ENCODE measurements around the gene PACSIN2.

PACSIN2 gene

DNA sequence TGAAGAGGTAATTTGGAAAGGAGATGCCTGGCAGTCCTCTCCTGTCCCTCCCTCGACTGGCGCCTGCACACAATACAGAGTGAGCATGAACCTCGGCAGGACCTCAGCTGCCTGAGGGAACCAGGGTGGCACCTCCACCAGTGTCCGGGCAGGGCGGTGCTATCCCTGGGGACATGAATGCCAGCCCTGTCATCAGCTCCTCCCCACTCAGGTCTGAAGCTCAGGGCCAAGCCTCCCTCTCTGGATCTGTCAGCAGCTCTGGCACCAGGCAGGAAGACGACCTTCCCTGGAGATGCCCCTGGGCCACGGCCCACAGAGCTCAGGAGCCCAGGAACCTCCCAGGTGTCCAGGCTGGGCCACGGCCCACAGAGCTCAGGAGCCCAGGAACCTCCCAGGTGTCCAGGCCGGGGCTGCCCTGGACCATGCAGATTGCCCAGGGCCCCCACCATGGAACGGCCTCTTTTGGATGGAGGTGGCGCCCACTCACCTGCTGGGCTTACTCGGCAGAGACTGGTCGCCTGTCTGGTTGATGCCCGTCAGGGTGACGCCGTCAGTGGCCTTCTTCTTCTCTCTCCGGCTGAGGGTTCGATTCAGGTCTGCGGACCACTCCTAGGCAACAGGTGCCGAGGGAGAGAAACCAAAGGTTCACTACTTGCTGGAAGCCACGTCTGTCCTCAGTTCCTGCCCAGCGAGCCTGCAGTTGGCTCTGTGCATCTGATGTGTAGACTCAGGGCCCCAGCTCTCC is 136.2 kb downstream of the PACSIN2 start:
- no peak for DNase-seq

DNA sequence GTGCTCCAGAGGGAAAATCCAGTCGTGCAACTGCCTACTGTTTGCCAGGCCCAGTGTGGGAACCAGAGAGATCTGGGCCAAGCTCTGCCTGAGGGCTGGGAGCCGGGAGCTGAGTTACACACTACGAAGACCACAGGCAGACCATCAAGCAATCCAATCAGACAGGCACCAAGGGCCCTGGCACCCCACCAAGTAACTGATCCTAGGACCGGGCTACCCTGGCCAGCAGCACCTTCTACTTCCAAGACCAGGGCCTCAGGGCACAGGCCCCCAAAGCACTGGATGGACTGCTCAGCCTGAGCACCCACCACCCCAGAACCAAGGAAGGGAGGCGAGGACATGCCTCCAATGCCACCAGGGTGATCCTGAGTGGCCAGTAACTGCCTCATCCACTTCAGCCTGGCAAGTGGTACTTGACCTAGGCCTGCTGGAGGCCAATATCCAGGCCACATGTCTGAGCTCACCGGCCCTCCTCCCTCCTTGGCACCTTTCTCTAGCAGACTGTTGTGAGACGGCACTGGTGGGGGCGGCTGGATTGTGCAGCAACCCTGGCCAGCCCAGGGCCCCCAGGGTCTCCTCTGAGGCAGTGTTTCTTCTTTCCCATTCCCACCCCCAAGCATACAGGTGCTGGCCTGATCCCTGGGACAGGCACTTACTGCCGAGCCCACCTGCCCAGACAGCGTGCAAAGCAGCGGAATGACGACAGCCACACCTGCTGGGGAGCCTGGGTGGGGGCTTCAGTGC is 137.2 kb downstream of the PACSIN2 start:
- DNase-seq, result no peak

DNA sequence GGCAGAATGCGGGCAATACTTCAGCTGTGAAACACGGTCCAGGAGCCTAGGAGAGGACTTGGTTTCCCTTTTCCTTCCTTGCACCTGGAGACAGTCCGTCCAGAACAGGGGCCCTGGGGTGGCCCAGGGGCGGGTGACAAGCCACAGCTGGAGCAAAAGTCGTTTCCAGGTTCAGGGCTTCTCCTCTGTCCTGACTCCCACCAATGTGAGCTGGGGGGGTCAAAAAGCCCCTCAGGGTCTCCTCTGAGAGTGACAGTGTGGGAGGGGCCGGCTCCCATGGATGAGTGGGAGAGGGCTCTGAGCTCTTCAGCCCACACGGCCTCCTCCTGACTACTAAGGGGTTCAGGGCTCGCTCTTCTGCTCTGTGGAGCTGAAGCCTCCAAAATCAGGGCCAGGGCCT is 137.8 kb downstream of the PACSIN2 start:
- DNase-seq, result no peak

DNA sequence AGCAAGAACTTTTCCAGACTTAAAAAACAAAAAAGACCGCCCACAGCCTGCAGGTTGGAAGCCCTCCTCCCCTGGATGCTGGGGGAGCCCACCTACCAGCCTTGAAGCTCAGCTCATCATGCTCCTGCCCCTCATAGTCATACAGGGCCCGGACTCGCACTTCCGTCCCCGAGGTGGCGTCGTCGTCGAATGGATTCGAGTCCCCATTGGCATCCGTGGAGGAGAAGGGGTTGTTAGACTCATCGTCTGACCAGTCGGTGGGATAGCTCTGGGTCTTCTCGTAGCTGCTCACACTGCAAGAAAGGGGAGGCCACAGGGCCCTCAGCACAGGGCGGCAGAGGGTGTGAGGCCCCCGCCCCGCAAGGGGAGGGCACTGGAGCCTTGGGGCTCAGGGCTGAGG is 138.9 kb downstream of the PACSIN2 start:
- no peak for DNase-seq

DNA sequence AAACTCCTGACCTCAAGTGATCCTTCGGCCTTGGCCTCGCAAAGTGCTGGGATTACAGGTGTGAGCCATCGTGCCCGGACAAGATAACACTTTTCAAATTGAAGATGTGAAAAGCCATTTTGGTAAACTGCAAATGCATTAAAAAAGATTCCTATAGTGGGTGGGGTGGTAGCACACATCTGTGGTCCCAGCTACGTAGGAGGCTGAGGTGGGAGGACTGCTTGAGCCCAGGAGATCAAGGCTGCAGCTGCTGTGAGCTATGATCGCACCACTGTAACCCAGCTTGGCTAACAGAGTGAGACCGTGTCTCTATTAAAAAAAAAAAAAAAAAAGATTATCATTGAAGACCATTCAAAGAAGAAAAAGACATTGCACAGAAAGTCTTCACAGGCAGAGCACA is 140.9 kb downstream of the PACSIN2 start:
- DNase-seq, result no peak

DNA sequence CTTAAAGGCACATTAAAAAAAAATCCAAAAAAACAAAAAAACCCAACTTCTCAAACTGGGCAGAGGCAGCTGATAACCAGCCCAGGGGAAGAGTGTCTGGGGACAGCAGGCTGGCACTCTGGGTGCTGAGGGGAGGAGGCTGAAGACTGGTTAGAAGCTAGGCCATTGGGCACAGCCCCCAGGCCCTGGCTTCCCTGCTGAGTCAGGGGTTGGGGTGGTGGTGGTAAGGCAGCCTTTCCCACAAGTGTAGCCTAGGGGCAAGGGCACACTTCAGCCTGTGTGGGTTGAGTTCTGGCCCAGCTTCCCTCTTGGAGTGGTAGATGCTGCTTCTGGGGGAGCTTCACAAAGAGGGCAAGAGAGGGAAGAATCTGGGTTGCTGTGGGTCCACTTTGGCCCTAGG is 141.6 kb downstream of the PACSIN2 start:
- DNase-seq, result no peak

DNA sequence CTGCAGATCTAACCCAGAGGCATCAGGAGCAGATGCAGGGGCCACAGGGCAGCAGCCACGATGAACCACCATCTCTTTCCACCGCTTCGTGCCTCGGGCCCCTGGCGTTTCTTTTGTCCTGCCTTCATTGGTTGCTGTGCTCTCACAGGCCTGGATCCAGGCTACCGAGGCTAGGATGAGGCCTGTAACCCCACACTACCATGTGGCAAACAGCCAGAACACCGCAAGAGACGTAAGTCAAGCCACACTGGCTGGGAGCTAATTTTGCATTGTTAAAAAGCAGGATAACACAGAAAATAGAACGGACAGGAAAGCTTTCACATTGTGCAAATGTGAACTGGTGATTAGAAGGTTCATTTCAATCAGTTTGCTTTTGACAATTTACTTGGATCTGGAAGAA is 142.1 kb downstream of the PACSIN2 start:
- no peak for DNase-seq

DNA sequence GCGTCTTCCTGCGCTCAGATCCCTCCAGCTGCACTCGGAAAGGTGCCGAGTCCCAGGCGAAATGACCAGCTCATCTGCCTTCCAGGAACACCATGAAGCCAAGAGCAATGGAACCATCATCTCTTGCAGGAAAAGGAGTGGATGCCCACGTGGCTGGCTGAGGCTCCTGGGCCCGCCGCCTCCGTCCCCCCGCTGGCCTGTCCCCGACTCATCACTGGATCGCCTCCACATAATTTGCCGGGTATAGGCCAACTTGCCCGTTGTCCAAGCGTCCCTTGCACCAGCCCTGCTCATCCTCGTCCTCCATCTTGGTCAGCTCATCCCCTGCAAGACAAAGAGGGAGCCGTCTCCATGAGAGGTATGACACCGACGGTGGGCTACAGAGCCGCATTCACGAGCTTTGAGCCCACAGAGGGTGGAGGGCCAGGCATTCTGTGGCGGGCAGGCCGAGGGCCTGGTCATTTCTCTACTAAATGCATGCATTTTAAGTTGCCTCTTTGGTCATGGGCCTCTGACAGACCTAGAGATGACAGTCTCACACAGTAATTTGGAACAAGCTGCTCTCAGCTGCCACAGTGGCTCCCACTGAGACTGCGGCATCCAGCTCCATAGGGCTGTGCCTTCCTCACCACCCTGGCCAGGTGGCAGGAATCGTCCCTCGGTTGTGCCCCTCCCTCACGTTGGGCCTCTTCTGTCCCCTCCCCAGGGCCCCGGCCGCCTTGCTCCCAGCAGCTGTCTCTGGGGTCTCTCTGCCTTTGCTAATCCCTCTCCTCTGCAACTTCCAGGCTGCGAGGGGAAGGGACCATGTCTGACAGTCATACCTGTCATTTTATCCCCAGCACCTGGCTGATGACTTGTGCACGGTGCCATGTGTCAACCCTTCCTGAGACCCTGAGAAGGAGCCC is 143.6 kb downstream of the PACSIN2 start:
- DNase-seq, result no peak

DNA sequence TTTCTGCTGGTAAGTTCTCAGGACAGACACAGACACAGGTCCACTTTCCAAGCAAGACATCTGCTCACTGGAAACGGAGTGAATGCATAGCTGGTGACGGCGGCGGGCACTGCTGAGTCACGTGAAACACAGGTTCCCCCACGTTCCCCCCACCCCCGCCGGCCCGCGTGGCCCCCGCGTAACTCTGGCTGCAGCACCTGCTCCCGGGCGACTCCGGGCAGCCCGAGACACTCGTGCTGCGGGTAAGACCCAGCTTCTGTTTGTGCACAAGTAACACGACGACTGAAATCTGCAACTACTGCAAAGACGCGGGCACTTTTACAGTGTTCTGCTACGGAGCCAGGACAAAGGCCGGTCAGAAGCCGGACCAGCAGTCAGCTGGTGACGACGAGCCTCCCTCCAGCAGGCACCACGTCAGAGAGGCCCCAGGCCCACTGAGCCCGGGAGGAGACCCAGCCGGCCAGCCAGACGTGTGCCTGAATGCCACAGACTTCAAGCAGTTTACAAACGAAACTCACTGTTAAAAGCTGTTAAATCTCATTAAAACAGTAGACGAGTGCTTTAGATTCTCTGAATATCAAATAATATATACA is 145.0 kb downstream of the PACSIN2 start:
- no peak for DNase-seq

DNA sequence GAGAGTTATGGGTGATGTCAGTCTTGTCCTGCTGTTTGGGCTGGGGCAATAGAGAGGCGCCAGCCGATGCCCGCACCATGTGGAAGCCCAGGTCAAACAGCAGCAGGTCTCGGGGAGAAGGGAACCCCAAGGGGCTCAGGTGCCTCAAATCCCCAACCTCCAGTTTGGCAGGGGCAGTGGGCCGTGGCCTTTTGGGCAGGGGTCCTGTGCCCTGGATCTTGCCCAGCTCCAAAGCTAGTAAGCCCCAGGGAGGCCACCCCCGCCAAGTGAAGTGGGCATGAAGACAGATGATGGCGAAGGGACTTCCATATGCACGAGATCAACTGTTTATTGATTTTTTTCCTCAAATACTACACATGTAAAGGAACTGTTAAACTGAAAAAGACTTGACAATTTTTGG is 145.5 kb downstream of the PACSIN2 start:
- no peak for DNase-seq

DNA sequence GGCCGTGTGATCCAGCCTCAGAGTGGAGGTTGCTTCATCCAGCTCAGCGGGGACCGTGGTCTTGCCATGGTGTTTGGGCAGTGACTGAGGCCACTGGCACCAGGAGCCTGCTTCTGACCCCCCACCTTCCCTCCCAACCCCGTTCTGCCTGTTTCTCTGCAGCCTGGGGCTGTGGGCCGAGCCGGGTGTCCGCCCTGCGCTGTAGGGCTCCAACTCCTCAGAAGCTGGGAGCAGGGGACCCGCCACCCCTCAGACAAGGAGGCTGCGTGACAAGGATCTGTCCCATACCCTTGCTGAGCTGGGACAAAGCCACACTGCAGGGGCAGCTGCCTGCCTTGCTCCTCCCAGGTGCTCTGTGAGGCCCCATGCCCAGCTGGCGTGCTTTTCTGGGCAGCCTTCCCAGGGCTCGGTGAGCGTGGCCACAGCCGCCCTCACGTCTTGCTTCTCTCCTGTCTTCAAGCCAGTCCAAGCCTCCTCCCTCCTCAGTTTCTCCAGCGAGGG is 146.1 kb downstream of the PACSIN2 start:
- DNase-seq, result no peak

DNA sequence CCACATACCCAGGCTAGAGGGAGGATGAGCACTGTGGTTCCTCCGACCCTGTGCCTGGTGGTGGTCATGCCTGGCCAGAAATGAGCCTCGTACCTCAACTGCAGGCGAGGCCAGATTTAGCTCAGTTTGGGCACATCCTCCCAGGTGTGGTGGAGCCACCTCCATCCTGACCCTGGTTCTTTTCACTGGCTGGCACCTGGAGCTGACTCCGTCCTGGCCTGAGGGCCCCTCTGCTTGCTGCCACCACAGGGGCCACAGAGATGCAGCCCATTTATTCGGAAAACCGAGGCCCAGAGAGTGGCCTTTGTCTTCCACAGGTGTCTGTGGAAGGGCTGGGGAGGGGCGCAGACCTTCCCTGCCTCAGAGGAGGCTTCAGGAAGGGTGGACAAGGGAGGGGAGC is 148.8 kb downstream of the PACSIN2 start:
- no peak for DNase-seq

DNA sequence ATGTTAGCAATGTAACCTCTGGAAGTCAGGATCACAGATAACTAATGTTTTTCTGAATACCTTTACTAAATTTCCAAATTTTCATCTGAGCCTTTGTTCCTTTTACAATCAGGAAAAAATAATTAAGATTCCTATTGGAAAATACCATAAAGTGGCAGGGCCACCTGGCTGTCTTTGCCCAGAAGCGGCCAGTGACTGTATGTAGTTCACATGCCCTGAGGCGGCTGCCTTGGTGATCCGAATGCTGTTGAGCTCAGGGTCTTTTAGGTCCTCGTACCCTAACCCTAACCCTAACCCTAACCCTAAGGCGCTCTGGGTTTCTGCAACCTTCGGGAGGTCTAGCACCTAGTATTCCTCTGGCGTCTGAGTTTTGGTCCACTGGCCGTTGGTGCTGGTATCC is 149.4 kb downstream of the PACSIN2 start:
- DNase-seq, result no peak

DNA sequence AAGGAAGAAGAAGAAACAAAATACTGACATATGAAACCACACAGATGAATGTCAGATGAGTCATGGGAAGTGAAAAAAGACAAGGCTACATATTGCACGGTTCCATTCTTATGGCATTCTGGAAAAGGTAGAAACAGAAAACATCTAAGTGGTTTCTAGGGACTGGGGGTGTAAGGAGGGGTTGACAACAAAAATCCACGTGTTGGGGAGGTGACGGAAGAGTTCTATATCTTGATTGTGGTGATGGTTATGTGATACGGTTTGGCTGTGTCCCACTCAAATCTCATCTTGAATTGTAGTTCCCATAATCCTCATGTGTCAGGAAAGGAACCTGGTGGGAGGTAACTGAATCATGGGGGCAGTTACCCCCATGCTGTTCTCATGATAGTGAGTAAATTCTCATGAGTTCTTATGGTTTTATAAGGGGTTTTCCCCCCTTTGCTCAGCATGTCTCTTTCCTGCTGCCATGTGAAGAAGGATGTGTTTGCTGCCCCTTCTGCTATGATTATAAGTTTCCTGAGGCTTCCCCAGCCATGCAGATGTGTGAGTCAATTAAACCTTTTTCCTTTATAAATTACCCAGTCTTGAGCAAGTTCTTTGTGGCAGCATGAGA is 151.5 kb downstream of the PACSIN2 start:
- peak in 1 of 5 donors; percentile 53 for DNase-seq

DNA sequence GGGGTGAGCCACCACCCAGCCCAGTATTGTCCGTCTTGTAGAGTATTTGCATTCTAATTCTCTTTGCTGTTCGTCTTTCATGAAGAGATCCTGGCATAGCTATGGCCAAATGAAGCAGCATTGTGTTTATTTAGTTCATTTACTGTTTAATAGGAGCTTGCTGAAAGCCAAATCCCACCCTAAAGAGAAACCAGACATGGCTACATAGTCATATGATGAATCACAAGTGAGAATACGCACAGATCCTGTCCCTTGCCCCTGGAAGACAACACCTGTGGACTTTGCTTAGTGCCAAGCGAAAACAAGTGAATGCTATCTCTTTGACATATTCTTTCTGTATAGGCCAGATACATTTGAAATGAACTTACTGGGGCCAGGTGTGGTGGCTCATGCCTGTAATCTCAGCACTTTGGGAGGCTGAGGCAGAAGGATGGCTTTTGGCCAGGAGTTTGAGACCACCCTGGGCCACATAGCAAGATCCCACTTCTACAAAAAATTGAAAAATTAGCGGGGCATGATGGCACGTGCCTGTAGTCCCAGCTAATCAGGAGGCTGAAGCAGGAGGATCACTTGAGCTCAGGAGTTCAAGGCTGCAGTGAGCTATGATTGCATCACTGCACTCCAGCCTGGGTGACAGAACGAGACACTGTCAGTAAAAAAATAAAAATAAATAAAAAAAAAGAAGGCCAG is 152.8 kb downstream of the PACSIN2 start:
- DNase-seq, result no peak

DNA sequence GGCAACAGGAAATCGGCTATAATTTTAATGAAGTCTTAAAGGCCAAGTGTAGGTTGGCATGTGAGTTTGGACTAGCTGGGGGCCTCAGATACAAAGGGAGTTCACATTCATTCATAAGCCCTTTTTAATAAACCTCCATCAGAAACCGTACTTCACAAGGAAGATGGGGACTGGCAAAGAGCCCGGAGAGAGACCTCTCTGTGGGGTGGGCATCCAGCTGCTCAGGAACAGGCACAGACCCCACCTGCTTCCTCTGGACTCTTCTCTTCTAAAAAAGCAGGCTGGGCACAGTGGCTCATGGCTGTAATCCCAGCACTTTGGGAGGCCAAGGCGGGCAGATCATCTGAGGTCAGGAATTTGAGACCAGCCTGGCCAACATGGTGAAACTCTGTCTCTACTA is 154.0 kb downstream of the PACSIN2 start:
- DNase-seq, result no peak

DNA sequence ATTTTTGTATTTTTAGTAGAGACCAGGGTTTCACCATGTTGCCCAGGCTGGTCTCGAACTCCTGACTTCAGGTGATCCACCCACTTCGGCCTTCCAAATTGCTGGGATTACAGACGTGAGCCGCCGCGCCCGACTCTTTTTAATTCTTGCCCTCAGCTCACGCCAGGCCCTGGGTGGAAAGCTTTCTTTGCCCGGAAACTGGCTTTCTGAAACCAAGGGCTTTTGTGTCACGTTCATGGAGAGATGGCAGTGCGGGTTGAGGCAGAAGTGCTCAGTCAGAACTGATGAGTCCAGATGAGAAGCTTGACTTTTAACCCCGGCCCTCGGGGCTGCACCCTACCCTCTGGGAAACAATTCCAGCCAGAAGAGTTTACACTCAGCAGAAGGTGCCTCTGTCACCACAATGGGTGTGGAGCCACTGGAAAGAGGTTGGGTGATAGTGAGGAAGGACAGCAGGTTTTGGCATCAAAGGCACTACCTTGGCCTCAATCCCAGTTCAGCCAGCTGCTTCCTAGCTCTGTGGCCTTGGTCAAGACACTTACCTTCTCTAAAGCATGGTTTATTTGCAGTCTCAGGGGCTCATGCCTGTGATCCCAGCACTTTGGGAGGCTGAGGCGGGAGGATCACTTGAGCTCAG is 157.0 kb downstream of the PACSIN2 start:
- DNase-seq, result no peak

DNA sequence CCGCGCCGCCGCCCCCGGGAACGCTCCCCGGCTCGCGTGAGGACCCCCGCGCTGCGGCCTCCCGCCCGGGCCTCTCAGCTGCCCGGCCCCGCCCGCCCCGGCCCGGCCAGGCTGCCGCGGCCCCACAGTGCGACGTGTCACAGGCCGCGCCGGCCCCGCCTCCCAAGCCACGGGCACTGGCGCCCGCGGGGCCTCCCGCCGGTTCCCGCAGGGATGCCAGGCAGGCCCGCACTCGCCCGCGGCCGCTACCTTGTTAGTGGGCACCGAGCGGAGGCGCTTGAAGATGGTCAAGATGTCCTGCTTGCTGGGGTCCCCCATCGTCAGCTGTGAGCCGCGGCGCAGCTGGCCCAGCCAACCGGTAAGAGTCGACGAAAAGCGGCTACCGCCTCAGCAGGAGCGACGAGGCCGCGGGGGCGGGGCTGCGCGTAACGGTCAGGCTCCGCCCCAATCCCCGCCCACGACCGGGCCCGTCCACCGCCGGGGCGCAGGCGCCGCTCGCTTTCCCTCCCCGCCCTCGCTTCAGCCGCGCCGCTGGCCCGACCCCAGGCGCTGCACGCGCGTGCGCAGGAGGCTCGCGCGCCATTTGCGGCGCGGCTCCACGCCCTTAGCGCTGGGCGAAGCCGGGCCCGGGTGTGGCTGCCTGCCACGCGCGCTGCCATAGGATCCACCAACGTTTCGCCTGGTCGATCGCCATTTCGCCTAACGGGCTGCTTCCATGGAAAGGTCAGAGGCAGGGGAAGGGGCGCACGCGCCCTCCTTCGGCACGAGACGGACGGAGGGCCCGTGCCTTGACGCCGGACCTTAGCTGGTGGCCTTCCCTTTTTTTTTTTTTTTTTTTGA is 157.9 kb downstream of the PACSIN2 start, which contains the start of gene ARFGAP3:
Gene ARFGAP3, minus strand, starts transcription at position 409 of the 840 bp plus-strand sequence. Its CDS starts 91 bp downstream, at position 318.
- peak; percentile 89 to 96 (median 91) for DNase-seq

DNA sequence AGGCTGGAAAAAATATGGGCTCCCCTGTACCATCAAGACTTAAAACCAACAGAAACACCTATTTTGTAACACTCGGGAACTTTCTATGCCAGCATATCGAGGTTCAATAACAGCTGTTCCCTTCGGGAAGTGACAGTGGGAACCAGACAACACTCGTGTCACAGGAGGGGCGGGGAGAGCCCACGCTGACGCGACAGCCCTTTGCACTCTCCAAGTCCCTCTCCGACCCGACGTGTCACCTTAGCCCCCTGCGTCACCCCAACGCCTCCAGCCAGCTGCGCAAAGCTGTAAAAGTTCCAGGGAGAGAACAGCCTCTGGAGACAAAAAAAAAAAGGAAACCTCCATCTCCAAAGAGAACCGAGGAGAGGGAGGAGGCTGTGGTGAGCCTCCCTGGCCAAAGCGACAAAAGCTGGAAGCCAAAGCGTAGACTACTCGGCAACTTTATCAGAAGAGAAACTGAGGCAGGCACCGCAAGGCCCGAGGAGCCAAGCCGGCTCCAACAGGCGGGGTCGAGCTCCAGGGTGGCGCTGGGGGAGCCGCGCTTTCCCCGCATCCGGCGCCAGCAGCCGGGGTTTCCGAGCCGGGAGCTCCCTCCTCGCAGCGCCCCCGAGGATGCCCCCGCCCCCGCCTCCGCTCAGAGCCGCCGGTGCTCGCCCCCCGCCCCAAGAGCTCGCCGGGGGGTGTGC is 158.6 kb downstream of the PACSIN2 start:
- DNase-seq, result peak; percentile 19 to 60 (median 45)
